Gastroesophageal sphincter (tissue), 3 donors: ENCODE measurements around the gene AHNAK2.

ENCODE experiments used
- CTCF ChIP-seq, 4 experiments: fragments of 200-600 bp in 2 of 4; fragments of 450-650 bp in 2 of 4; sonication (generic) in 1 of 4; IDR thresholded peaks; one replicate each; pipeline ENCODE4 v1.5.1; 2017 to 2019; ENCODE audit warnings: antibody characterized with exemption in 4 of 4, mild to moderate bottlenecking in 2 of 4, moderate library complexity in 2 of 4
- POLR2A ChIP-seq, 2 donors: fragments of 450-650 bp; IDR thresholded peaks; one replicate each; pipeline ENCODE4 v1.6.1; 2017; ENCODE audit warnings: antibody characterized with exemption in 2 of 2, mild to moderate bottlenecking in 2 of 2, moderate library complexity in 1 of 2

GRCh38 chr14:104983231-104983721 is 5.1 kb upstream of the AHNAK2 start:
- no peak for TF ChIP-seq CTCF (IDR thresholded peaks at IDR 0.05)
- no peak for TF ChIP-seq POLR2A (IDR thresholded peaks at IDR 0.05)
